GM12864 (cell line): ENCODE measurements around the gene CAMKV.

ENCODE experiments used
- DNase-seq: peaks from one replicate; pipeline ENCODE4 v3.0.0-alpha.2; 2011; ENCODE audit warnings: low read depth
- H3K4me3 ChIP-seq: 2 replicates; pipeline ENCODE4 v1.5.1; 2011; ENCODE audit warnings: mild to moderate bottlenecking, low read depth, low read length, control low read depth
- CTCF ChIP-seq: IDR thresholded peaks from 2 replicates; pipeline ENCODE4 v1.5.1; 2011; ENCODE audit warnings: low read depth, mild to moderate bottlenecking, moderate library complexity, low read length, control low read depth, inconsistent platforms; ENCODE audit errors: missing control alignments

Gene CAMKV

GRCh38 chr3:49877716-49878115 lies 8.0 kb upstream of the CAMKV start:
- DNase-seq: no peak
- TF ChIP-seq CTCF: no peak
- H3K4me3 ChIP-seq: no peak overlapping the region

- no peak for TF ChIP-seq CTCF
- H3K4me3 ChIP-seq: no peak overlapping the region
- DNase-seq: no peak
Measured at GRCh38 chr3:49876567-49876966, 6.9 kb upstream of the CAMKV start.

DNA sequence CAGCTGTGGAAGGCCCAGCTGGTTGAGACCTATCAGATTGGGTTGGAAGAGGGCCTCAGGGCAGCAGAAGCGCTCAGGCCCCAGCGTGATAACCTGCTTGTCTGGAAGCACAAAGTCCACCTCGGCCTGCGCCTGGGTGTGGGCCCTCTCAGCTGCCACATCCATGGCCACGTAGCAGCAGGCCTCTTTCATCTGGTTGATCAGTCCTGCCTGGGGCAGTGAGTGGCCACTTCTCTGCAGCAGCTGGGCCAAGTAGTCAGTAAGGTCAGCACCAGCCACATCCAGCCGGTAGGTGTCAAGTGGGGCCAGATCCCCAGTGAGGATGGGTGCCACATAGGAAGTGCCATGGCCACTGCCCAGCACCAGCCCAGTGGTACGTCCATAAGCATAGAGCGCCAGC lies 3.9 kb upstream of the CAMKV start:
- H3K4me3 ChIP-seq: no peak overlapping the region
- TF ChIP-seq CTCF: no peak
- no peak for DNase-seq

- no peak for DNase-seq
- TF ChIP-seq CTCF: no peak
Measured at GRCh38 chr3:49872801-49873281, 3.1 kb upstream of the CAMKV start.

GRCh38 chr3:49871531-49872153 lies 1.9 kb upstream of the CAMKV start:
- TF ChIP-seq CTCF: no peak
- H3K4me3 ChIP-seq: no peak overlapping the region
- DNase-seq: no peak

More at GRCh38 chr3:49872801-49873281, 3.1 kb upstream of the CAMKV start:
- no peak overlapping the region for H3K4me3 ChIP-seq

- DNase-seq: no peak
- H3K4me3 ChIP-seq: no peak overlapping the region
- no peak for TF ChIP-seq CTCF
Measured at GRCh38 chr3:49868862-49869466, 742 bp downstream of the CAMKV start.

DNA sequence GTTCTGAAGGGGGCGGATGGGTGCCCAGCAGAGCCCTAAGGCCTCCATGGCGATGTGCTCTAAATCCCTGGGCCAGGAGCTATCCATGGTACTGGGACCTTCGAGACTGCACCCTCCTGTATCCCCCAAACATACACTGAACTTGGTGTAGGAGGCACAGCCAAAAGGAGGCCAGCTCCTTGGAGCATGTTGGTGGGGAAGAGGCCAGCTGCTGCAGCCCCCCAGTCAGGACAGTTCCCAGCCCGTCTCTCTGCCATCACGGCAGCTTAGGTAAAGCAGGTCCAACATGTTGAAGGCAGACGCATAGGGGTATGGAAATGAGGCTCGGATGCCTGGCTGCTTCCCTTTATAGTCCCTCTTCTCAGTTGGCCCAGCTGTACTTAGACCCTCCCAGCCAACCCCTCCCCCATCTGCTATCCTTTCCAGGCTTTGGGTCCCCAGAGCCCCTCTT lies 1.8 kb downstream of the CAMKV start:
- no peak for DNase-seq
- TF ChIP-seq CTCF: no peak
- no peak overlapping the region for H3K4me3 ChIP-seq
